Measurements from ENCODE around the gene TALDO1. TPM values are rescaled to one million over a fixed set of nuclear protein-coding genes. Genes with fewer than 3 reads are reported as not detected.

Gene TALDO1
- 401 TPM for total RNA-seq

- DNase-seq (ENCODE audit: low read depth in 2 of 3, low spot score in 2 of 3), result peak; percentile 59 to 91 (median 89)
These were observed at the start of gene TALDO1 for GRCh38 chr11:747158-748006. TSS of gene TALDO1 (plus strand) at chr11:747464. CDS start at chr11:747482, 18 bp downstream.

- no peak for DNase-seq (ENCODE audit: low read depth in 2 of 3, low spot score in 2 of 3)
These were observed 49.4 kb upstream of the TALDO1 start for GRCh38 chr11:697811-698311.

GRCh38 chr11:698493-699115 is 48.7 kb upstream of the TALDO1 start:
- DNase-seq (ENCODE audit: low read depth in 2 of 3, low spot score in 2 of 3), result no peak

GRCh38 chr11:699116-699508 is 48.2 kb upstream of the TALDO1 start:
- DNase-seq (ENCODE audit: low read depth in 2 of 3, low spot score in 2 of 3), result no peak

- DNase-seq (ENCODE audit: low read depth in 2 of 3, low spot score in 2 of 3), result no peak
These were observed 47.5 kb upstream of the TALDO1 start for GRCh38 chr11:699753-700152.

- no peak for DNase-seq (ENCODE audit: low read depth in 2 of 3, low spot score in 2 of 3)
These were observed 45.4 kb upstream of the TALDO1 start for GRCh38 chr11:701741-702461.

- DNase-seq (ENCODE audit: low read depth in 2 of 3, low spot score in 2 of 3), result no peak
These were observed 44.5 kb upstream of the TALDO1 start for GRCh38 chr11:702462-703461.

- DNase-seq (ENCODE audit: low read depth in 2 of 3, low spot score in 2 of 3), result no peak
These were observed 43.8 kb upstream of the TALDO1 start for GRCh38 chr11:703506-703905.

GRCh38 chr11:704228-704674 is 43.0 kb upstream of the TALDO1 start:
- no peak for DNase-seq (ENCODE audit: low read depth in 2 of 3, low spot score in 2 of 3)

- no peak for DNase-seq (ENCODE audit: low read depth in 2 of 3, low spot score in 2 of 3)
These were observed 42.3 kb upstream of the TALDO1 start for GRCh38 chr11:704781-705645.

- no peak for DNase-seq (ENCODE audit: low read depth in 2 of 3, low spot score in 2 of 3)
These were observed 41.4 kb upstream of the TALDO1 start, which contains the start of gene EPS8L2 for GRCh38 chr11:705646-706438. TSS of gene EPS8L2 (plus strand) at chr11:706231. CDS start at chr11:709408, 3,177 bp downstream.

GRCh38 chr11:706439-706956 is 40.8 kb upstream of the TALDO1 start:
- no peak for DNase-seq (ENCODE audit: low read depth in 2 of 3, low spot score in 2 of 3)

- no peak for DNase-seq (ENCODE audit: low read depth in 2 of 3, low spot score in 2 of 3)
These were observed 40.1 kb upstream of the TALDO1 start for GRCh38 chr11:706957-707816.

GRCh38 chr11:707817-708420 is 39.3 kb upstream of the TALDO1 start:
- no peak for DNase-seq (ENCODE audit: low read depth in 2 of 3, low spot score in 2 of 3)

GRCh38 chr11:708511-708910 is 38.8 kb upstream of the TALDO1 start:
- DNase-seq (ENCODE audit: low read depth in 2 of 3, low spot score in 2 of 3), result no peak

Measured in hematopoietic multipotent progenitor cell (in vitro differentiated cells).